HL-60 (cell line): Measurements from ENCODE around the gene IL10RA.

ENCODE experiments used
- TF ChIP-seq, protein P1 (sequence below): IDR thresholded peaks from 2 replicates; pipeline ENCODE4 v1.6.1; 2012; ENCODE audit warnings: low read depth; ENCODE audit not compliant: insufficient replicate concordance
- TF ChIP-seq, protein P2 (sequence below): IDR thresholded peaks from one replicate; pipeline ENCODE4 v1.5.1; 2011; ENCODE audit warnings: low read length, control low read depth, inconsistent platforms; ENCODE audit not compliant: insufficient read depth

DNA sequence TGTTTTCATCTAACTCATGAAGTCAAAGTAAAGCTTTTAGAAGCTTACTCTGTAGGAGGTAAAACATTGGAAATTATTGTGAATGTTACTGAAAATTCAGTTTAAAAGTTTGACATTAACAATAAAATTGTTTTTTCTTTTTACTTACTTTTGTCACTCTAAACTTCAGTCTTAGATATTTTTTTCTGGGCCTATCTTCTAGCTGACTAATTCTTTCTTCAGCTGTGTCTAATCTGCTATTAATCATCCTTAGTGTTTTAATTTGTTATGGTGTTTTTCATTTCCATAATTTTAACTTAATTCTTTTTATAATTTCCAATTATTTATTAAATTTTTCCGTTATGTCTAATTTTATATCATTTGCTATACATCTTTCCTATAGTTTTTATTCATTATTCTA lies 35.0 kb downstream of the IL10RA start:
- TF ChIP-seq, protein P1, sequence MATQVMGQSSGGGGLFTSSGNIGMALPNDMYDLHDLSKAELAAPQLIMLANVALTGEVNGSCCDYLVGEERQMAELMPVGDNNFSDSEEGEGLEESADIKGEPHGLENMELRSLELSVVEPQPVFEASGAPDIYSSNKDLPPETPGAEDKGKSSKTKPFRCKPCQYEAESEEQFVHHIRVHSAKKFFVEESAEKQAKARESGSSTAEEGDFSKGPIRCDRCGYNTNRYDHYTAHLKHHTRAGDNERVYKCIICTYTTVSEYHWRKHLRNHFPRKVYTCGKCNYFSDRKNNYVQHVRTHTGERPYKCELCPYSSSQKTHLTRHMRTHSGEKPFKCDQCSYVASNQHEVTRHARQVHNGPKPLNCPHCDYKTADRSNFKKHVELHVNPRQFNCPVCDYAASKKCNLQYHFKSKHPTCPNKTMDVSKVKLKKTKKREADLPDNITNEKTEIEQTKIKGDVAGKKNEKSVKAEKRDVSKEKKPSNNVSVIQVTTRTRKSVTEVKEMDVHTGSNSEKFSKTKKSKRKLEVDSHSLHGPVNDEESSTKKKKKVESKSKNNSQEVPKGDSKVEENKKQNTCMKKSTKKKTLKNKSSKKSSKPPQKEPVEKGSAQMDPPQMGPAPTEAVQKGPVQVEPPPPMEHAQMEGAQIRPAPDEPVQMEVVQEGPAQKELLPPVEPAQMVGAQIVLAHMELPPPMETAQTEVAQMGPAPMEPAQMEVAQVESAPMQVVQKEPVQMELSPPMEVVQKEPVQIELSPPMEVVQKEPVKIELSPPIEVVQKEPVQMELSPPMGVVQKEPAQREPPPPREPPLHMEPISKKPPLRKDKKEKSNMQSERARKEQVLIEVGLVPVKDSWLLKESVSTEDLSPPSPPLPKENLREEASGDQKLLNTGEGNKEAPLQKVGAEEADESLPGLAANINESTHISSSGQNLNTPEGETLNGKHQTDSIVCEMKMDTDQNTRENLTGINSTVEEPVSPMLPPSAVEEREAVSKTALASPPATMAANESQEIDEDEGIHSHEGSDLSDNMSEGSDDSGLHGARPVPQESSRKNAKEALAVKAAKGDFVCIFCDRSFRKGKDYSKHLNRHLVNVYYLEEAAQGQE = no peak
- TF ChIP-seq, protein P2, sequence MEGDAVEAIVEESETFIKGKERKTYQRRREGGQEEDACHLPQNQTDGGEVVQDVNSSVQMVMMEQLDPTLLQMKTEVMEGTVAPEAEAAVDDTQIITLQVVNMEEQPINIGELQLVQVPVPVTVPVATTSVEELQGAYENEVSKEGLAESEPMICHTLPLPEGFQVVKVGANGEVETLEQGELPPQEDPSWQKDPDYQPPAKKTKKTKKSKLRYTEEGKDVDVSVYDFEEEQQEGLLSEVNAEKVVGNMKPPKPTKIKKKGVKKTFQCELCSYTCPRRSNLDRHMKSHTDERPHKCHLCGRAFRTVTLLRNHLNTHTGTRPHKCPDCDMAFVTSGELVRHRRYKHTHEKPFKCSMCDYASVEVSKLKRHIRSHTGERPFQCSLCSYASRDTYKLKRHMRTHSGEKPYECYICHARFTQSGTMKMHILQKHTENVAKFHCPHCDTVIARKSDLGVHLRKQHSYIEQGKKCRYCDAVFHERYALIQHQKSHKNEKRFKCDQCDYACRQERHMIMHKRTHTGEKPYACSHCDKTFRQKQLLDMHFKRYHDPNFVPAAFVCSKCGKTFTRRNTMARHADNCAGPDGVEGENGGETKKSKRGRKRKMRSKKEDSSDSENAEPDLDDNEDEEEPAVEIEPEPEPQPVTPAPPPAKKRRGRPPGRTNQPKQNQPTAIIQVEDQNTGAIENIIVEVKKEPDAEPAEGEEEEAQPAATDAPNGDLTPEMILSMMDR = no peak
